Body of pancreas (tissue), 4 donors: ENCODE measurements around the gene RREB1. TPM values are rescaled to one million over a fixed set of nuclear protein-coding genes. Genes with fewer than 3 reads are reported as not detected.

Experiments used
- ATAC-seq: fragments of 150-250 bp; one replicate; pipeline ENCODE4 v1.9.1; 2016
- DNase-seq, 4 donors: peaks; one replicate each; pipeline ENCODE4 v3.0.0-alpha.2; 2019
- H3K27ac ChIP-seq, 4 donors: fragments of 200-600 bp; sonication (generic); 1 replicate in 3 of 4; 2 replicates in 1 of 4; pipeline versions ENCODE4 v1.5.1 to v1.6.1; 2016 to 2019; ENCODE audit warnings: mild to moderate bottlenecking in 1 of 4, mixed read lengths in 1 of 4, moderate library complexity in 1 of 4
- H3K27me3 ChIP-seq, 2 donors: fragments of 200-600 bp; sonication (generic); one replicate each; pipeline ENCODE4 v1.6.0; 2016; ENCODE audit warnings: mild to moderate bottlenecking in 1 of 2
- H3K36me3 ChIP-seq, 2 donors: fragments of 200-600 bp; sonication (generic); replicated peaks in 1 of 2; 2 replicates each; pipeline ENCODE4 v1.5.1; 2016; ENCODE audit warnings: low read depth in 2 of 2; ENCODE audit not compliant: insufficient read depth in 1 of 2
- H3K4me1 ChIP-seq: fragments of 200-600 bp; sonication (generic); one replicate; pipeline ENCODE4 v1.6.0; 2016
- H3K4me3 ChIP-seq, 2 donors: fragments of 200-600 bp; sonication (generic); 1 replicate in 1 of 2; 2 replicates in 1 of 2; pipeline ENCODE4 v1.5.1; 2016 to 2019
- H3K9me3 ChIP-seq, 3 donors: fragments of 200-600 bp; sonication (generic); 1 replicate in 2 of 3; 2 replicates in 1 of 3; pipeline ENCODE4 v1.5.1; 2016
- CTCF ChIP-seq, 7 experiments: fragments of 450-650 bp in 4 of 7; fragments of 200-600 bp in 3 of 7; sonication (generic) in 3 of 7; IDR thresholded peaks; one replicate each; pipeline ENCODE4 v1.5.1; 2016 to 2019; ENCODE audit warnings: antibody characterized with exemption in 7 of 7
- POLR2A ChIP-seq, 3 donors: fragments of 450-650 bp; IDR thresholded peaks; one replicate each; pipeline ENCODE4 v1.6.1; 2016; ENCODE audit warnings: antibody characterized with exemption in 3 of 3, mild to moderate bottlenecking in 2 of 3
- WGBS, 2 donors: methylation state at CpG; one replicate each; pipeline ENCODE4 v1.1.5; 2017; 5-methylcytosine and 5-hydroxymethylcytosine counted together
- intact Hi-C: fragments of 100-400 bp; cut with DNase I; formaldehyde crosslinking; loops from one replicate; pipeline ENCODE4 v1.15.1; 2023
- total RNA-seq, 2 donors: library from RNA; depleted of rRNA; stranded (reverse); fragments of >200 nt; gene quantifications; one replicate each; pipeline ENCODE4 v1.1.0, GENCODE V29; 2016

RREB1 gene
- total RNA-seq, 2 donors from 2014 or later = 33.5 to 44.8 TPM

- peaks cover 0 to 2% of the 10 kb centered on the region in 2 donors for H3K36me3 ChIP-seq
- H3K27me3 ChIP-seq = no peaks in the 10 kb centered on the region
- TF ChIP-seq CTCF (IDR thresholded peaks at IDR 0.05) (no peak), POLR2A (IDR thresholded peaks at IDR 0.05) (no peak)
- no peak overlapping the region for H3K27ac ChIP-seq
- no peak overlapping the region for H3K4me3 ChIP-seq
- H3K9me3 ChIP-seq = no peaks in the 10 kb centered on the region
- intact Hi-C loops = no loop called here
- H3K4me1 ChIP-seq = peaks cover 59% of the 10 kb centered on the region
- ATAC-seq (no peak), DNase-seq (no peak)
- WGBS, 2 donors = 87 to 90% methylated on average over 5 to 6 of the region's 6 CpGs
Observed at GRCh38 chr6:7197747-7198146, 90.0 kb downstream of the RREB1 start.

DNA sequence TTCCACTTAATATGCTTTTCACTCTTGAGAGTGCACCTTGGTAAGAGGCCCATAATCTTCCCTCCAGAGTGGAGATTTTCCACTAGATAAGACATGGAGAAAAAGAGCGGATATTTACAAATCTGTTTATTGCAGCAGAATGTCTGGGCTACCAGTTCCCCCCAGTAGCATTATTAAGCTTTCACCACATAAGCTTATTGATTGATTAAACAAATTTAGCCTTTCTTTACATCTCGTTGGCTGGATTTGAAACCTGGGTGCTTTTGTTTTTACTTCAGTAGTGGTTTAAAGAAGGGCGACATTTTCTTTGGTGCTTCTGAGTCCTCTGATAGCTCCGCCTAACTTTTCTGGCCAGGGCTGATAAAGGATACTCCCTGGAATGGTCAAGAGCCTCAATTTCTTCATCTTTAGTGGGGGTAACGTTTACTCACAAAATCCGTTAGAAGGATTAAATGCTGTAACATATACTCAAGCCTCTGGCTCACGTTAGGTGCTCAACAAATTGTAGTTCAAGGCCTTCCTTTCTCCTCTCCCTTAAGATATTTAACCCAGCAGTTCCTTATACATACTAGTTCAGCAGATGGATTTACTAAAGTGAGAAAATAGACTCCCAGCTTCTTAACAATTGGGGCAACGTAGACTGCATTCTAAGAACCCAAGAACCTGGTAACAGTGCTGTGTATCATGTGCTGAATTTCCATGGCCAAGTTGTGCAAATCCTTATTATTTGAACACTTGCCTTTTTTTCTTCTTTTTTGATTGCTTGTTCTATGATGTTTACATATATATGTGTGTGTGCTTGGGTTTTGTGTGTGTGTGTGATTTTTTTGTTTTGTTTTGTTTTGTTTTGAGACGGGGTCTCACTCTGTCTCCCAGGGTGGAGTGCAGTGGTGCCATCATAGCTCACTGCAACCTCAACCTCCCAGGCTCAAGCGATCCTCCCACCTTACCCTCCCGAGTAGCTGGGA, 91.4 kb downstream of the RREB1 start:
- intact Hi-C loops = no loop called here
- DNase-seq (no peak), ATAC-seq (no peak)
- TF ChIP-seq POLR2A (IDR thresholded peaks at IDR 0.05) (no peak), CTCF (IDR thresholded peaks at IDR 0.05) (no peak)
- Histone ChIP-seq H3K27me3 (no peaks in the 10 kb centered on the region), H3K36me3 (peaks cover 0 to 2% of the 10 kb centered on the region in 2 donors), H3K4me1 (peaks cover 59% of the 10 kb centered on the region), H3K4me3 (no peak overlapping the region), H3K27ac (peak overlapping the region in 3 of 4 donors; percentile 21 to 90 (median 88)), H3K9me3 (no peaks in the 10 kb centered on the region)
- 74 to 81% methylated on average over 11 of the region's 11 CpGs for WGBS, 2 donors

- Histone ChIP-seq H3K27ac (peak overlapping the region; percentile 86 to 90 (median 88)), H3K4me1 (peaks cover 43% of the 10 kb centered on the region), H3K36me3 (peaks cover 0 to 2% of the 10 kb centered on the region in 2 donors), H3K27me3 (no peaks in the 10 kb centered on the region), H3K9me3 (no peaks in the 10 kb centered on the region), H3K4me3 (no peak overlapping the region)
- 24 to 33% methylated on average over 11 to 13 of the region's 13 CpGs for WGBS, 2 donors
- peak; percentile 82 to 93 (median 91) for DNase-seq
- peak in 2 of 7 experiments; percentile 7 to 10 for TF ChIP-seq CTCF (IDR thresholded peaks at IDR 0.05)
- peak in 2 of 3 donors; percentile 12 to 36 for TF ChIP-seq POLR2A (IDR thresholded peaks at IDR 0.05)
- intact Hi-C loops = no loop called here
- peak; percentile 95 for ATAC-seq
Observed at GRCh38 chr6:7200598-7201443, 93.1 kb downstream of the RREB1 start.

GRCh38 chr6:7201444-7201731, 93.6 kb downstream of the RREB1 start:
- Histone ChIP-seq H3K4me1 (peaks cover 38% of the 10 kb centered on the region), H3K27ac (peak overlapping the region; percentile 86 to 90 (median 88)), H3K9me3 (no peaks in the 10 kb centered on the region), H3K4me3 (no peak overlapping the region), H3K36me3 (peaks cover 0 to 2% of the 10 kb centered on the region in 2 donors), H3K27me3 (no peaks in the 10 kb centered on the region)
- intact Hi-C loops = no loop called here
- DNase-seq = no peak
- peak in 1 of 3 donors; percentile 2 for TF ChIP-seq POLR2A (IDR thresholded peaks at IDR 0.05)
- TF ChIP-seq CTCF (IDR thresholded peaks at IDR 0.05) = no peak
- peak; percentile 28 for ATAC-seq
- 15% methylated on average over 2 of the region's 2 CpGs; no CpG with 5 or more reads in 1 of the 2 donors for WGBS, 2 donors
